SH-SY5Y (cell line): ENCODE measurements around the gene SEMA3A.

Experiments used
- GATA2 ChIP-seq: IDR thresholded peaks from 2 replicates; pipeline ENCODE4 v1.6.1; 2011; ENCODE audit warnings: mild to moderate bottlenecking, low read depth, low read length
- GATA3 ChIP-seq: IDR thresholded peaks from 2 replicates; pipeline ENCODE4 v1.6.1; 2011; ENCODE audit warnings: low read depth, mild to moderate bottlenecking, low read length, moderate library complexity

Gene SEMA3A

GRCh38 chr7:84207025-84207424 is 12.4 kb upstream of the SEMA3A start:
- TF ChIP-seq GATA3 (no peak), GATA2 (no peak)

- TF ChIP-seq GATA3, result no peak
- no peak for TF ChIP-seq GATA2
Observed at GRCh38 chr7:84204655-84205054, 10.1 kb upstream of the SEMA3A start.

GRCh38 chr7:84202855-84203254 is 8.3 kb upstream of the SEMA3A start:
- TF ChIP-seq GATA2, result no peak
- no peak for TF ChIP-seq GATA3

- TF ChIP-seq GATA3 (no peak), GATA2 (no peak)
Observed at GRCh38 chr7:84200859-84201258, 6.3 kb upstream of the SEMA3A start.

- no peak for TF ChIP-seq GATA2
- TF ChIP-seq GATA3, result no peak
Observed at GRCh38 chr7:84199216-84199615, 4.6 kb upstream of the SEMA3A start.

GRCh38 chr7:84196084-84196503 is 1.5 kb upstream of the SEMA3A start:
- no peak for TF ChIP-seq GATA2
- no peak for TF ChIP-seq GATA3

- TF ChIP-seq GATA2 (no peak), GATA3 (no peak)
Observed at GRCh38 chr7:84195295-84196060, 889 bp upstream of the SEMA3A start.

GRCh38 chr7:84193747-84194146 is 842 bp downstream of the SEMA3A start:
- TF ChIP-seq GATA3 (no peak), GATA2 (no peak)

- no peak for TF ChIP-seq GATA3
- no peak for TF ChIP-seq GATA2
Observed at GRCh38 chr7:84191842-84192241, 2.7 kb downstream of the SEMA3A start.

GRCh38 chr7:84191261-84191660 is 3.3 kb downstream of the SEMA3A start:
- no peak for TF ChIP-seq GATA3
- TF ChIP-seq GATA2, result no peak

- TF ChIP-seq GATA3, result no peak
- no peak for TF ChIP-seq GATA2
Observed at GRCh38 chr7:84190016-84190705, 4.4 kb downstream of the SEMA3A start.

GRCh38 chr7:84188786-84189405 is 5.7 kb downstream of the SEMA3A start:
- TF ChIP-seq GATA2 (no peak), GATA3 (no peak)

GRCh38 chr7:84187813-84188510 is 6.6 kb downstream of the SEMA3A start:
- TF ChIP-seq GATA3 (no peak), GATA2 (no peak)
